Fibroblast of skin of left quadriceps (primary cell): ENCODE data around the gene LRP2.
A peak's percentile ranks its signal among the peaks of the same experiment; 100 is the strongest.

Experiments
- DNase-seq, 2 experiments: peaks; one replicate each; pipeline ENCODE4 v3.0.0-alpha.2; 2013; ENCODE audit warnings: low read depth in 2 of 2

The LRP2 gene

GRCh38 chr2:169119851-169120250 is 242.5 kb downstream of the LRP2 start:
- DNase-seq = no peak

GRCh38 chr2:169119123-169119760 is 243.1 kb downstream of the LRP2 start:
- DNase-seq = no peak

- no peak for DNase-seq
Measured at GRCh38 chr2:169118060-169118459, 244.3 kb downstream of the LRP2 start.

DNA sequence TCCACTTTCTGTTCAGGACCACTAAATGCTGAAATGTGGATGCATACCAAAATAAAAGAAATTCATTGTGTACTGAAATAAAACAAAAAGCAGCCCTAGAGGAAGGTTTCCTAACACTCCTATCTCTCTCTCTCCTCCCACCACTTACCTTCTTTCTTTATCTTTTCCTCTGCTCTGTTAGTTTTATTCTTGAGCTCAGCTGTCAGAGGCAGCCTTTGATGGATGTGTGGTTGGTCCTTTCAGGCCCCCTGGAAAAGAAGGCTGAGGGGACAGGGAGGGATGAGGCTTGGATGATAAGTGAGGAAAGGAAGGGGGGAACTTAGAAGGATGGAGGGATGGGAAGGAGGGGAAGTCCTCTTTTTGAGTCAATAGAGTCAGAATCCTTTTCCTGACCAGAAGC is 245.3 kb downstream of the LRP2 start:
- DNase-seq = no peak

GRCh38 chr2:169116327-169116726 is 246.0 kb downstream of the LRP2 start:
- no peak for DNase-seq

DNA sequence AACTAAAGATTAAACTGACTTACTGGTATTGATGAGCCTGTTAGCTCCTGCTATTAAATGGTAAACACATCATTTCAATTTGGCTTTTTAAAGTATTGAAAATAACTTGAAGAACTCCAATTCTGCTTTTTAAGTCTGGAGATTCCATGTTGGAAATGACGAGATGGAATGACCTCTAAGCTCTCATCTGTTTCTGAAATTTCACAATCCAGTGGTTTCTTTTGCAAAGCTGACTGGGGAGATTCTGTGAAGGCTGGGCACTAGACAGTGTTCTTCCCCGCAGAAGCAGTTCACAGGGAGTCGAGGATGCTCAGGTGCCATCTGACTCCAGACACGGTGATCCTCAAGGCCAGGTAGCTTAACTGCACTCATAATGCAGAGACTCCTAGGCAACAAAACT is 248.3 kb downstream of the LRP2 start:
- DNase-seq = no peak

- no peak for DNase-seq
Measured at GRCh38 chr2:169112841-169113240, 249.5 kb downstream of the LRP2 start.

DNA sequence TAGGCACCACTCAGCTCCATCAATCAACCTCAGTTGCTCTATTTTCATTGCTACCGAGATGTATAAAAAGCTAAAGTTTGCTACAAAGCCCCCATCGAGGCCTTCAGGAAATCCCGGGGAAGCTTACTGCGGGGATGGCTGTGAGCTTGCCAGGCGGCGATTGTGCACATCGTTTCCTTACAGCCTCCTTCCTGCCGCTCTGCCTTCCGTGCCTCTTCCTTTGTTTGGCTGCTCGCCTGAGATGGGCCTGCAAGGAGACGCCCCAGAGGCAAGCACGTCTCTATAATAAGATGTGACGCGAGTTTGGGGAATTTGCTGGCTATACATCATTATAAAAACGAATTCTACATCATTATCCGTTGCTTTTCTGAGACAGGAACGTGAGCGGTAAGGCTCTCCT is 251.4 kb downstream of the LRP2 start:
- no peak for DNase-seq

DNA sequence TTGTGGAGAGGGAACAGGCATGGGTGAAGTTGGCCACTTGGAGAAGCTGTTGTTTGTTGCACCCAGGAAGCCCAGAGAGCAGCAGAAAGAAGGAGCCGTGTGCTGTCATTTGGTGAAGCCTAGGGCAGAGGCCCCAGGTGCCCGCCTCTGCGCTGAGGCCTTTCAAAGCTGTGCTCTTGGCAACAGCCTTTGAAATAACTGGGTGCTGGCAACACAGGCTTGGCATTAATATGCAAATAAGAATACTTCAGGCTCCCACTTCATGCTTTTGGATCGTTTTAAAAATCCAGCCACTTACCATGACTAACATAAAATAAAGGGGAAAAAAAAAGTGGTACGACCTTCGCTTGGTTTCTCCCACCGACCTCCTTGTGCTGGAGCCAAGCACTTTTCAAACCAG is 251.9 kb downstream of the LRP2 start:
- no peak for DNase-seq

GRCh38 chr2:169109502-169110409 is 252.6 kb downstream of the LRP2 start:
- peak; percentile 18 to 34 for DNase-seq

- no peak for DNase-seq
Measured at GRCh38 chr2:169108099-169108884, 254.0 kb downstream of the LRP2 start.

GRCh38 chr2:169107645-169108044 is 254.7 kb downstream of the LRP2 start:
- no peak for DNase-seq

GRCh38 chr2:169106563-169107545 is 255.5 kb downstream of the LRP2 start:
- DNase-seq = no peak

DNA sequence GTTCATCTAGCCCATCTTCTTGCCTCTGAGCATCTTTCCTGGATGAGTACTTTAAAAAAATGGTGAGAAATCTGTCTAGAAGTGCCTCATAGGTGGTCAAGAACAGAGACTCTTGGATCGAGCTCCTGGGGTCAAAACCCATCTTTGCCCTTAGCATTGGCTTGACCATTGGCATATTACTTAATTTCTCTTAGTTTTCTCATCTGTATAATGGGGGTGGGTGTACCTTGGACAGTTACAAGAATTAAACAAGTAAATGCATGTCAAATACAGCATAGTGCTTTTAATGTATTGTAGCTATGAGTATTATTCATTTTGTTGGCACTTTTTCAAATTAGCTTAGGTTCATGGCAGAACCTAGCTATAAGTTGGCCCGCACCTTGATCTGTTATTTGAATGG is 256.2 kb downstream of the LRP2 start:
- DNase-seq = no peak

- no peak for DNase-seq
Measured at GRCh38 chr2:169105476-169105875, 256.9 kb downstream of the LRP2 start.

- DNase-seq = no peak
Measured at GRCh38 chr2:169104848-169105247, 257.5 kb downstream of the LRP2 start.

- DNase-seq = peak; percentile 63
Measured at GRCh38 chr2:169095621-169096105, 266.7 kb downstream of the LRP2 start.

GRCh38 chr2:169094676-169095075 is 267.7 kb downstream of the LRP2 start:
- no peak for DNase-seq

DNA sequence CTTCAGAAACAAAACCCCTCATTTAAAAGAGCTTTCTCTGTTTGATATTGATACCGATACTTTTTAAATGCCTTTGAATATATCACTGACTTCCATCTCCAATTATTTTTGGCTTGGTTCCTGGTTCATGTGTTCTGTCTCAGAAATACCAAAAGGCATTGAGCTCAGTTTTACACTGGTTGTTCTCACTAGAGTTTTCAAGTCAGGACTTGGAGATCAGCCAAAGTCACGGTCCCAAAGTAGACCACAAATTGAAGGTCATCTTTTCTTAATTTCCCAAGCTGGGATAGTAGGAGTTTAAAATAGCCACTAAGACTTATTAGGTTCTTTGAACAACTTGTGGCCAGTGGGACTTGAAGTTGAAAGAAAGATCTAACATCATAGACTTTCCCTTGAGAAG is 268.8 kb downstream of the LRP2 start:
- DNase-seq = no peak

- peak in 1 of 2 experiments; percentile 9 for DNase-seq
Measured at GRCh38 chr2:169091761-169092519, 270.4 kb downstream of the LRP2 start.
